ENCODE data around the gene DAGLA.
"Not testable (repeated sequence)": the region's sequence is repeated elsewhere in the genome, so short reads cannot be mapped to it uniquely, and the experiment has no call there.

DAGLA gene, protein sequence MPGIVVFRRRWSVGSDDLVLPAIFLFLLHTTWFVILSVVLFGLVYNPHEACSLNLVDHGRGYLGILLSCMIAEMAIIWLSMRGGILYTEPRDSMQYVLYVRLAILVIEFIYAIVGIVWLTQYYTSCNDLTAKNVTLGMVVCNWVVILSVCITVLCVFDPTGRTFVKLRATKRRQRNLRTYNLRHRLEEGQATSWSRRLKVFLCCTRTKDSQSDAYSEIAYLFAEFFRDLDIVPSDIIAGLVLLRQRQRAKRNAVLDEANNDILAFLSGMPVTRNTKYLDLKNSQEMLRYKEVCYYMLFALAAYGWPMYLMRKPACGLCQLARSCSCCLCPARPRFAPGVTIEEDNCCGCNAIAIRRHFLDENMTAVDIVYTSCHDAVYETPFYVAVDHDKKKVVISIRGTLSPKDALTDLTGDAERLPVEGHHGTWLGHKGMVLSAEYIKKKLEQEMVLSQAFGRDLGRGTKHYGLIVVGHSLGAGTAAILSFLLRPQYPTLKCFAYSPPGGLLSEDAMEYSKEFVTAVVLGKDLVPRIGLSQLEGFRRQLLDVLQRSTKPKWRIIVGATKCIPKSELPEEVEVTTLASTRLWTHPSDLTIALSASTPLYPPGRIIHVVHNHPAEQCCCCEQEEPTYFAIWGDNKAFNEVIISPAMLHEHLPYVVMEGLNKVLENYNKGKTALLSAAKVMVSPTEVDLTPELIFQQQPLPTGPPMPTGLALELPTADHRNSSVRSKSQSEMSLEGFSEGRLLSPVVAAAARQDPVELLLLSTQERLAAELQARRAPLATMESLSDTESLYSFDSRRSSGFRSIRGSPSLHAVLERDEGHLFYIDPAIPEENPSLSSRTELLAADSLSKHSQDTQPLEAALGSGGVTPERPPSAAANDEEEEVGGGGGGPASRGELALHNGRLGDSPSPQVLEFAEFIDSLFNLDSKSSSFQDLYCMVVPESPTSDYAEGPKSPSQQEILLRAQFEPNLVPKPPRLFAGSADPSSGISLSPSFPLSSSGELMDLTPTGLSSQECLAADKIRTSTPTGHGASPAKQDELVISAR

DNA sequence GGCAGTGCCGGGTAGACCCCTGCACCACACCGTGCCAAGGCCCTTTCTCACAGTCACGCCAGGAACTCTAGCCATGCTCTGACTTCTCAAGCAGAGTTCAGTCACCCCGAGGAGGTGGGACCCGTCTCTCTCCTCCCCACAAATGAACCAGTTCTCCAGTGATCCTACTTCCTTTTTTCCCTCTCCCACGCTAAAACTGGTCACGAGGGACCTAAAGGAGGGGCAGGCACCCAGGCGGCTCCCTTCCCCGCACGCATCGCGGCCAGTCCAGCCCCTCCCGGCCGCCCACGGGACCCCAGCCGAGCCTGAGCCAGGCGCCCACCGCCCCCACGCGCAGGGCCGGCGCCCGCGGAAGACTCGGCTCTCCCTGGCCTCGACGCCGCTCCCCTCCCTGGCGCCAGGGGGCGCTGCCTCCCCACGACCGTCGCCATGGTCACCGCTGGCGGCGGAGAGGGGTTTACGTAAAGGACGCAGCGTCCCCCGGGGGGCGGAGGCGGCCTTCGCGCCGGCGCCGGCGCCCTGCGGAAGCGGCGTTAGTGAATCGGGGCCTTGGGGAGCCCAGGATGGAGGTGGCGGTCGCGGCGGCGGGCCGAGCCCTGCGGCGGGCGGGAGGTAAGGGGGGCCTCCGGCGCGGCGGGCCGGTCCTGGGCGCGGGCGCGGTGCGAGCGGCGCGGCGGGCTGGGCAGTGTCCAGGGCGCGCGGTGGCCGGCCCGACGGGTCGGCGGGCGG is at the start of gene DAGLA:
Gene DAGLA, plus strand, starts transcription at position 499 of the 729 bp plus-strand sequence. CDS start 39,765 bp downstream, outside the sequence.
- no peak for DNase-seq

DNA sequence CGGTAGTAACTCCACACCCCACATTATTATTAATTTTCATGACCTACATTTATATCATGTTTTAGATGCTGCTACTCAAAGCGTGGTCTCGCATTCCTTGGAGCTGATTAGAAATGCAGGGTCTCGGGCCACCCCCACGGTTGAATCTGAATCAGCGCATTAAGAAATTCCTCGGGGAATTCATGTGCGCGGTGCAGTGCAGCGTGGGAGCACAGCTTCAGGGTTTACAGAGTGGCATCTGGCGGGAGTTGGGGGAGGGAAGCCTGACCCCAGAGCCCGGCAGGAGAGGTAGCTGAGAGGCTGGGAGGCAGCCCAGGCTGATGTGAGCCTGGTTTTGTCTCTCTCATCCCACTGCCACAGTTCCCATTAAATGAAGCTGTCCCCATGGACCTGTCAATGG is 48.1 kb upstream of the DAGLA start:
- no peak for DNase-seq

DNA sequence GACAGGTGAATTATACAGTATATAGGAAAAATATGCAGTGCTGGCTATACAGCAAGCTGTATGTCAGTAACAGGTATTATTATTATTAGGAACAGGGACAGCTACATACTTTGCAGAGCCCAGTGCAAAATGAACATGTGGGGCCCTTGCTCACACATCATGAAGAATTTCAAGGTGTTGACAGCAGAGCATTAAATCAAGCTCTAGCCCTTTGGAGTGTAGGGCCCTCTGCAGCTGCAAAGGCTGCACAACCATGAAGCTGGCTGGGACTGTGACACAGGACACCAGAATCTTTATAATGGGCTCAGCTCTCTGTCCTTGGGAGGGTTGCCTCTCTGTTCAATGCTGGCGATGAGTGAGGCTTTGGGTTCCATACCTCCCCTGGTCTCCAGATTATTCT is 44.9 kb upstream of the DAGLA start:
- DNase-seq = no peak

DNA sequence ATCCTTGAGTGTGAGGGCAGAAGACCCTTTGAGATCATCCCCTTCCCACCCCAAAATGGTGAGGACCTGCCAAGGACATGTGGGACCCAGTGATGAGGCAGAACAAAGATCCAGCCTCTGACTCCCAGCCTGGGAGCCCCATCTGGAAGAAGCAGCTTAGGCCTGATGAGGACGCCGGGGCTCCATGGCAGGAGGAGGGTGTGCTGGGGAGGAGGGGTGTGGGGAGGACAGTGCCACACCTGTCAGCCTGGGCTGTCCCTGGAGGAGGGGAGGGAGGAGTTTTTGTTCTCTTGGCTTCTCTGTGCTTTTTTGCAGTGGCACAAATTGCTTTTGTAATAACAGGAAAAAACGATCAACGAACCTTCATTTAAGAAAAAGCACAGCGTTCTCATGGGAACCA is 44.4 kb upstream of the DAGLA start:
- DNase-seq = no peak

DNA sequence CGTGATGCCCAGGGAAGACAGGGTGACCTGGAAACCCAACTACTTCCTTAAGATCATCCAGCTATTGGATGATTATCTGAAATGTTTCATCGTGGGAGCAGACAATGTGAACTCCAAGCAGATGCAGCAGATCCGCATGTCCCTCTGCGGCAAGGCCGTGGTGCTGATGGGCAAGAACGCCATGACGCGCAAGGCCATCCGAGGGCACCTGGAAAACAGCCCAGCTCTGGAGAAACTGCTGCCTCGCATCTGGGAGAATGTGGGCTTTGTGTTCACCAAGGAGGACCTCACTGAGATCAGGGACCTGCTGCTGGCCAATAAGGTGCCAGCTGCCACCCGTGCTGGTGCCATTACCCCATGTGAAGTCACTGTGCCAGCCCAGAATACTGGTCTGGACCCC is 43.5 kb upstream of the DAGLA start:
- DNase-seq = no peak

DNA sequence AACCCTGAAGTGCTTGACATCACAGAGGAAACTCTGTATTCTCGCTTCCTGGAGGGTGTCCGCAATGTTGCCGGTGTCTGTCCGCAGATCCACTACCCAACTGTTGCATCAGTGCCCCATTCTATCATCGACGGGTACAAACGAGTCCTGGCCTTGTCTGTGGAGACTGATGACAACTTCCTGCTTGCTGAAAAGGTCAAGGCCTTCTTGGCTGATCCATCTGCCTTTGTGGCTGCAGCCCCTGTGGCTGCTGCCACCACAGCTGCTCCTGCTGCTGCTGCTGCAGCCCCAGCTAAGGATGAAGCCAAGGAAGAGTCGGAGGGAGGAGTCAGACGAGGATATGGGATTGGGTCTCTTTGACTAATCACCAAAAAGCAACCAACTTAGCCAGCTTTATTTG is 42.9 kb upstream of the DAGLA start:
- no peak for DNase-seq

DNA sequence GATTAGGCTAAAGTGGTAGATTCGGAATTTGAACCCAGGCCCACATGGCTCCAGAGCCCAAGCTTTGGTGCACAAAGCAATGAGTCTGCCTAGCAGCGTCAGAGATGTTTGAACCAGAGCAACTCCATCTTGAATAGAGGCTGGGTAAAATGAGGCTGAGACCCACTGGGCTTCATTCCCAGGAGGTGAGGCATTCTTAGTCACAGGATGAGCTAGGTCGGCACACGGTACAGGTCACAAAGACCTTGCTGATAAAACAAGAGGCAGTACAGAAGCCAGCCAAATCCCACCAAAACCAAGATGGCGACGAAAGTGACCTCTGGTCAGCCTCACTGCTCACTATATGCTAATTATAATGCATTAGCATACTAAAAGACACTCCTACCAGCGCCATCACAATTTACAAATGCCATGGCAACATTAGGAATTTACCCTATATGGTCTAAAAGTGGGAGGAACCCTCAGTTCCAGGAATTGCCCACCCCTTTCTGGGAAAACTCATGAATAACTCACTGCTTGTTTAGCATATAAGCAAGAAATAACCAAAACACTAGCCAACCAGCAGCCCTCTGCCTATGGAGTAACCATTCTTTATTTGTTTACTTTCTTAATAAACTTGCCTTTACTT is 40.3 kb upstream of the DAGLA start:
- no peak for DNase-seq

DNA sequence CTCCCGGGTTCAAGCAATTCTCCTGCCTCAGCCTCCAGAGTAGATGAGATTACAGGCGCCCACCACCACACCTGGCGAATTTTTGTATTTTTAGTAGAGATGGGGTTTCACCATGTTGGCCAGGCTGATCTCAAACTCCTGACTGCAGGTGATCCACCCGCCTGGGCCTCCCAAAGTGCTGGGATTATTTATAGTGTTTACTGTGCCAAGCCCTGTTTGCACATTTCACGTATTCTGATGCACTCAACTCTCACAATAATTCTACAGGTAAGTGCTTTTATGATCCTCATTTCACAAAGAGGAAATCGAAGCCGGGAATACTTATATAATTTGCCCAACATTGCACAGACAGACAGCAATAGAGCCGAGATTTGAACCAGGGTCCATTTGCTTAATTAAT is 38.0 kb upstream of the DAGLA start:
- no peak for DNase-seq

DNA sequence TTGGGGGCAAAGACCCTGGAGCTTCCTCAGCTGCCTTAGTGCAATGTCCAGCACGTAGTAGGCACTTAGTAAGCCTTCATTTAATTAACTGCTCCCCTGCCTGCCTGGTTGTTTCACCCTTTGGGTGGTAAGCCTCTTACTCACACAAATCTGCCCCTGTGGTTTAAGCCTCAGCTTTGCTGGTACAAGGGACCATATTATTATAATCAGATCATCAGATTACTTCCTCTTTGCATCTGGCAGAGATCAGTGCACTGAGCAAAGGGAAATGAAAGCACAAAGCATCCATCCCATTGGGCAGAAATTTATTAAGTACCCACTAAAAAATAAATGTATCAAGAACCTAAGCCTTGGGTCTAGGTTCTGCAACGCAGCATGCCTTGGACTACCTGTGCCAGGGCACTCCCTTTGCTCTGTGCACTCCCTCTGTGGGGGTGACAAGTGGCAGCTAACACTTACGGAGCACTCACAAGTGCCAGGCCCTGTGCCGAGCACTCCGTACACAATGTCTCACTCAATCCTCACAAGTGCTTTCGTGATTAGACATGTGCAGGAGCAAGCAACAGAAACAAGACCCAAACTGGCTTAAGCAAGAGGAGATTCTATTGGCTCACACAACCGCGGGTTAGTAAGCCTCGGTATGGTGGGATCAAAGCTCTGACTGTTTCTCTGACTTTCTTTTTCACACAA is 34.9 kb upstream of the DAGLA start:
- no peak for DNase-seq

DNA sequence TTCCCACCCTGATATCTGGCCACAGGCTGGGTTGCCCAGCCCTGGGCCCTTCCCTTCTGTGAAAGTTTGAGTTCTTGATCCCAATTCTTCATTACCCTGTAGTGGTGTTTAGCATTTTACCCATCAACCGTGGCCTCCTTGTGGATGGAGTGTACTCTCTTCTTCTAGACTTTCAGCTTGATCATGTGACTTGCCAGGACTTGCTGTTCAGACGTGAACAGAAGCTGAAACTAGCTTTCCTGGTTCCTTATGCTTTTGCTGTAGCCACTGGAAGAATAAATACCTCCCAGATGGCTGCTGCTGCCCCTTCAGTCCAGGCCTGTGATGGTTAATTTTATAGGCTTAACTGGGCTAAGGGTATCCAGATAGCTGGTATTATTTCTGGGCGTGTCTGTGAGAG is 32.7 kb upstream of the DAGLA start:
- no peak for DNase-seq

DNA sequence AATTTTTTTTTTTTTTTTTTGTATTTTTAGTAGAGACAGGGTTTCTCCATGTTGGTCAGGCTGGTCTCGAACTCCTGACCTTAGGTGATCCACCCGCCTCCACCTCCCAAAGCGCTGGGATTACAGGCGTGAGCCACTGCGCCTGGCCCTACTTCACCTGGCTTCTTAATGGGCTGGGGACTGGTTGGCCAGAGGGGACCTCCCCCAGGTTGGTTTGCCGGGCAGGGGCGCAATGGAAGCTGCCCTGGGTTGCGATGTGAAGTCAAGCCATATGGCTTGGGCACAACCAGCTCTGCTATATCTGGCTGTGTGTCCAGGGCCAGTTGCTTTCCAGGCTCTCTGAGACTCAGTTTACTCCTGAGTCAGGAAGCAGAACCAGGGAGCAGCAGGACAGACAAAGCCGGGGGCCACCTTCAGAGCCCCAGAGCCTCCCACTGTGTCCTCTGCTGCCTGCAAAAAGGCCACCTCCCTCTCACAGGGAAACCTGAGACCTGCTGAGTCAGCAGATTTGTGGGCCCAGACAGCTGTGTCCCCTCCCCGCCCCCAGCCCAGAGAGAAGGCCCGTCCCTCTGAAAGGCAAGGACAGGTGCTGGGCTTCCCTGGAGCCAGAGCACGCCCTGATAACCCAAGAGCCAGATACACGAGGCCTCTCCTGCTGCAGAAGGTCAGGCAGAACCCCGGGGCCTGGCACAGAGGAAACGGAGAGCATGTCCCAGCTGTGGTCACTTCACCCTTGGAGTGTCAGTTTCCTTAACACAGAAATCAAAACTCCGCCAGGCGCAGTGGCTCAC is 29.2 kb upstream of the DAGLA start:
- no peak for DNase-seq

DNA sequence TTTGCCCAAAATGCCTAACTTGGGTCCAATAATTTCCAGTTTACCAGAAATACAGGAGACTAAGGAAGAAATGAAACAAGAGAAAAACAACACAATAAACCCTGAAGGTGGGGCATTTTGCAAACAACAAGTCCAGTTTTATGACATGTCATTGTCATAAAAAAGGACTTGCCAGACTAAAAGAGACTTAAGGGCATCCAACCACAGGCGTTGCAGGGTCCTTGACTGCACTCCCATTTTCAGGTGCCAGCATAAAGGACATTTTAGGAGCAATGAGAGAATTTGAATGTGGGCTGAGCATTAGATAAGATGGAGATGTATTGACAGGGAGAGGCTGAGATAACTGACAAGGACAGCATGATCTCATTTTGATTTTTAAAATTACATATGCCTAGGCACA is 28.1 kb upstream of the DAGLA start:
- DNase-seq = no peak

DNA sequence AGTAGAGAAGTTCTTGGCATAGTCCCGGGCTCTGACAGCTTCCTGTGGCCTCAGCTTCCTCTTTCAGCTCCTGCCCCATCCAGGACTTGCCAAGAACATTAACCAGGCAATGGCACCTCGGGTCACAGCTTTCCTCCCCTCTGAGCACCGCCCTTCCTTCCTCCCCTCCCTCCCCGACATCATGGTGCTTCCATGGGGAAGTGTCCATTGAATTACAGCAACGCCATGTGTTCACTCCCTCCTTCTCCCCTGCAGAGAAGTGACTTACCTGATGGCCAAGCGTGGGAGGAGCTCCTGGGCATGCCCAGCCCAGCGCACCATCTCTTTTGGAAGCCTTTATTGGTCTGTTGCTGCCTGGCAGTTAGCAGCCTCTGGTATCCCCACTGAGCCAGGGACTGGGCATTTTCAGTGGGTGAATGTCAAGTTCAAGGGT is 25.8 kb upstream of the DAGLA start:
- no peak for DNase-seq

DNA sequence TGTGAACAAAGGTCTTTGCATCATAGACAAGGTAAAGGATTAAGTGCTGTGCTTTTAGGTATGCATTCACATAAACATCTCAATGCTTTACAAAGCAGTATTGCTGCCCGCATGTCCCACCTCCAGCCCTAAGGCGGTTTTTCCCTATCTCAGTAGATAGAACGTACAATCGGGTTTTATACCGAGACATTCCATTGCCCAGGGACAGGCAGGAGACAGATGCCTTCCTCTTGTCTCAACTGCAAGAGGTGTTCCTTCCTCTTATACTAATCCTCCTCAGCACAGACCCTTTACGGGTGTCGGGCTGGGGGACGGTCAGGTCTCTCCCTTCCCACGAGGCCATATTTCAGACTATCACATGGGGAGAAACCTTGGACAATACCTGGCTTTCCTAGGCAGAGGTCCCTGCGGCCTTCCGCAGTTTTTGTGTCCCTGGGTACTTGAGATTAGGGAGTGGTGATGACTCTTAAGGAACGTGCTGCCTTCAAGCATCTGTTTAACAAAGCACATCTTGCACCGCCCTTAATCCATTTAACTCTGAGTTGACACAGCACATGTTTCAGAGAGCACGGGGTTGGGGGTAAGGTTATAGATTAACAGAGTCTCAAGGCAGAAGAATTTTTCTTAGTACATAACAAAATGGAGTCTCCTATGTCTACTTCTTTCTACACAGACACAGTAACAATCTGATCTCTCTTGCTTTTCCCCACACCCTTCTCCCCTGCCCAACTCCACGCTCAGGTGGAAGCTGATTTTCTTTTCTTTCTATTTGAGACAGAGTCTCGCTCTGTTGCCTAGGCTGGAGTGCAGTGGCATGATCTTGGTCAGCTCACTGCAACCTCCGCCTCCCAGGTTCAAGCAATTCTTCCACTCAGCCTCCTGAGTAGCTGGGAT is 24.7 kb upstream of the DAGLA start:
- DNase-seq = not testable (repeated sequence)

DNA sequence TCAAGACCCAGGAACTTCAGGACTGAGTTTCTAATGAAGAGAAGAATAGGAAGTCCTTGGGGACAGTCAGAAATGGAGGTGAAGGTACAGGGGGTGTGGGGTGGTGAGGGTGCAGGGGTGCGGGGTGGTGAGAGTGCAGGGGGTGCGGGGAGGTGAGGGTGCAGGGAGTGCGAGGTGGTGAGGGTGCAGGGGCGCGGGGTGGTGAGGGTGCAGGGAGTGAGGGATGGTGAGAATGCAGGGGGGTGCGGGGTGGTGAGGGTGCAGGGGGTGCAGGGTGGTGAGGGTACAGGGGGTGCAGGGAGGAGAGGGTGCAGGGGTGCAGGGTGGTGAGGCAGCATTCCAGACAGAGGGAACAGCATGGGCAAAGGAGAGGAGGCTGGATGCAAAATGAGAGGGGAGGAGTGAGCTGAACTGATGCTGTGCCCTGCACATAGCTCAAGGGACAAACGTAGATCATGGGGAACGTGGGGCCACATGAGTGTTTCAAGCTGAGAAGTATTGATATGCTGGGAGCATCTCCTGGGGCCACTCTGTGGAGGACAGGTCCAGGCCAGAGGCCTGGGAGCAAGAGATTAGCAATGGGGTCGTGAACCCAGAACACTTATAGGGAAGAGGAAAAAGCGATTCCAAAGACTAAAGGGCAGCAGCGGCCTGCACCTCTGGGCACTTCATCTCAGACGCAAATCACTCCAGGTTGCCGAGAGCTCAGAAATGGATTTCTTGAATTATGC is 23.7 kb upstream of the DAGLA start:
- no peak for DNase-seq

DNA sequence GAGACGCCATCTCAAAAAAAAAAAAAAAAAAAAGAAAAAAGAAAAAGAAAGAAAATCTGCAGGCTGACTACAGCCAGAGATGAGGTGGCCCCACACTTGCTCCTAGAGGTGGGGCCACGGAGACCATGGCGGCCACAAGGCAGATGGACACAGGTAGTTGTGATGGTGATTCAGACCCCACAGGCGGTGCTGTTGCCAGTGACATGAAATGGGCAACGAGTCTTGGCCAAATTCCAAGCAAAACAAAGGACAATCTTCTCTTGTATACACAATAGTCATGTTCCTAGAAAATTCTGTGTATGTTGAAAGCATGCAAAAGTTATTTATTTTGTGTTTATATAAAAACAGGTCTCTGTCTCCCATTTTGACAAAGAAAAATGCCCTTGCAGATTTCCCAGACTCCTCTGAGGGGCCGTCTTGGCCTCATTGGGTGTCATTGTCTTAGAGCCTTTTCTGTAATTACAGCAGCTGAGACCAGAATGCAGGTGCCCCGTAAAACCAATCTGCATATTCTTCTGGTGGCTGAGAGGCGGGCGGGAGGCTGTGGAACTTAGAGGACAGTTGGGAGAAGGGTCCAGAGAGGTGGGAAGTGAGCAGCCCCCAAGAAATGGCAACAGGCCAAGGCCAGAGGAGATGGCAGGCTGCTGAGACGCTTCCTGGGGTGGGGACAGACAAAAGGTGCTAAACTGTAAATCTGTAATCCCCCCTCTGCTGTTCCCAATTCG is 22.5 kb upstream of the DAGLA start:
- DNase-seq = no peak

DNA sequence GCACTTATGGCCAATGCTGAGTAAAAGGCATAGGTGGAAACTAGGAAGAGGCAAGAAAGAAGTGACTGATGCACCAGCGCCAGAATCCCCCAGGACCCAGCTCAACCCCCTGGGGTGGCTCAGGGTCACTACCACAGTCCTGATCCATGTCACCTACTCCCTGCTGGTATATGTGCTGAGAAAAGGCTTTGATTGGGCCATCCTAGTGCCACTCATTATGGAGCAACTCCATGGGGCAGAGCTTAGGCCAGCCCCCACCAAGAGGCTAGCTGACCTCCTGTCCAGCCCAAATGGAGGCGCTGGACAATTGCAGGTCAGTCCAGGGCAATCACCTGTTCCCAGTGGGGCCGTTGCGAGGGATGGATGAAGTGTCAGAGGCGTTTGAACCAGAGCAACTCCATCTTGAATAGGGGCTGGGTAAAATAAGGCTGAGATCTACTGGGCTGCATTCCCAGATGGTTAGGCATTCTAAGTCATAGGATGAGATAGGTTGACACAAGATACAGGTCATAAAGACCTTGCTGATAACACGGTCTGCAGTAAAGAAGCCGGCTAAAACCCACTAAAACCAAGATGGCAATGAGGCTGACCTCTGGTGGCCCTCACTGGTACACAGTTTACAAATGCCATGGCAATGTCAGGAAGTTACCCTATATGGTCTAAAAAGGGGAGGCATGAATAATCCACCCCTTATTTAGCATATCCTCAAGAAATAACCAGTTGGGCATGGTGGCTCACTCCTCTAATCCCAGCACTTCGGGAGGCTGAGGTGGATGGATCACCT is 20.6 kb upstream of the DAGLA start:
- DNase-seq = no peak

DNA sequence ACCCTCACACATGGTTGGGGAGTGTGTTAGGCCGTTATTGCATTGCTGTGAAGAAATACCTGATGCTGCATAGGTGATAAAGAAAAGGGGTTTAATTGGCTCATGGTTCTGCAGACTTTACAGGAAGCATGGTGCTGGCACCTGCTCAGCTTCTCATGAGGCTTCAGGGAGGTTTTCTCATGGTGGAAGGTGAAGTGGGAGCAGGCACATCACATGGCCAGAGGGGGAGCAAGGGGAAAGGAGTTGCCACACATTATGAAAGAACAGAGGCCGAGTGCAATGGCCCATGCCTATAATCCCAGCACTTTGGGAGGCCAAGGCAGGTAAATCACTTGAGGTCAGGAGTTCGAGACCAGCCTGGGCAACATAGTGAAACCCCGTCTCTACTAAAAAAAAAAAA is 19.2 kb upstream of the DAGLA start:
- not testable (repeated sequence) for DNase-seq
